Vagina (tissue), 2 donors: ENCODE results near the gene IER5.

Source experiments
- POLR2A ChIP-seq, 2 donors: fragments of 450-650 bp; IDR thresholded peaks; one replicate each; pipeline ENCODE4 v1.6.1; 2017; ENCODE audit warnings: antibody characterized with exemption in 2 of 2, mild to moderate bottlenecking in 2 of 2, moderate library complexity in 2 of 2
- TF ChIP-seq, protein P1 (sequence below), 3 experiments: fragments of 450-650 bp in 2 of 3; fragments of 200-600 bp in 1 of 3; sonication (generic) in 1 of 3; IDR thresholded peaks; one replicate each; pipeline ENCODE4 v1.5.1; 2017 to 2019; ENCODE audit warnings: antibody characterized with exemption in 3 of 3, mild to moderate bottlenecking in 2 of 3, moderate library complexity in 2 of 3

GRCh38 chr1:181136738-181137122 lies 48.2 kb downstream of the IER5 start:
- TF ChIP-seq, protein P1, sequence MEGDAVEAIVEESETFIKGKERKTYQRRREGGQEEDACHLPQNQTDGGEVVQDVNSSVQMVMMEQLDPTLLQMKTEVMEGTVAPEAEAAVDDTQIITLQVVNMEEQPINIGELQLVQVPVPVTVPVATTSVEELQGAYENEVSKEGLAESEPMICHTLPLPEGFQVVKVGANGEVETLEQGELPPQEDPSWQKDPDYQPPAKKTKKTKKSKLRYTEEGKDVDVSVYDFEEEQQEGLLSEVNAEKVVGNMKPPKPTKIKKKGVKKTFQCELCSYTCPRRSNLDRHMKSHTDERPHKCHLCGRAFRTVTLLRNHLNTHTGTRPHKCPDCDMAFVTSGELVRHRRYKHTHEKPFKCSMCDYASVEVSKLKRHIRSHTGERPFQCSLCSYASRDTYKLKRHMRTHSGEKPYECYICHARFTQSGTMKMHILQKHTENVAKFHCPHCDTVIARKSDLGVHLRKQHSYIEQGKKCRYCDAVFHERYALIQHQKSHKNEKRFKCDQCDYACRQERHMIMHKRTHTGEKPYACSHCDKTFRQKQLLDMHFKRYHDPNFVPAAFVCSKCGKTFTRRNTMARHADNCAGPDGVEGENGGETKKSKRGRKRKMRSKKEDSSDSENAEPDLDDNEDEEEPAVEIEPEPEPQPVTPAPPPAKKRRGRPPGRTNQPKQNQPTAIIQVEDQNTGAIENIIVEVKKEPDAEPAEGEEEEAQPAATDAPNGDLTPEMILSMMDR (IDR thresholded peaks at IDR 0.05) = no peak
- no peak for TF ChIP-seq POLR2A (IDR thresholded peaks at IDR 0.05)
